COLO829 (cell line): ENCODE data around the gene HOXC5.

Experiments used
- DNase-seq: peaks from one replicate; pipeline ENCODE4 v3.0.0; 2012; ENCODE audit warnings: low spot score

Gene HOXC5

DNA sequence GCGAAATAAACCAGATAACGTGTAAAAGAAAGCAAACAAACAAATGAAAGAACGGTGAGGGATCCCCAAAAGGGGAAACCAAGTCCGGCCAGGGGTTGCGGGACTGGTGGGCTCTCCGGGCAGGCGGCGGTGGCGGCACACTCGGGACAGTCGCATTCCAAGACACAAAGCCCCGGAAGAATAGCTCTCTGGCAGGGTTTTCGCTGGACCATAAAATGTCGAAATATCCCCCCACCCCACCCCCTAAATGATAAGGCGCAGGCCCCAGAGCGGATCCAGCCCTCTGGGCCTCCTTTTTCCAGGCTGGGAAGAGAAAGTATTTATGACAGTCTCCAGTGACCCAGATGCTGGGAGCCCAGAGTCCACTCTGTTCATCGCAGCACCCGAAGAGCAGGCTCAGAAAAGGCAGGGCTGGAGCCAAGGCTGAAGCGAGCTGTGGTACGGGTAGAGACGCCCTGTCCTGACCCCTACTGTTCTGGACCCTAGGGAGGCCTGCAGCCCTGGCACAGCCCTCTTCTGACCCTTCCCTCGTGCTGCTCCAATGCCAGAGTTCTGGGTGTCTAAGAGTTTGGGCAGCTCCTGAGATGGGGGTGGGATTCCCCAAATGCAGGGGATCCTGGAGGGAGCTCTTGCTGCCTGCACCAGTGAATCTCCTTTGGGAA lies 26.2 kb upstream of the HOXC5 start:
- no peak for DNase-seq

DNA sequence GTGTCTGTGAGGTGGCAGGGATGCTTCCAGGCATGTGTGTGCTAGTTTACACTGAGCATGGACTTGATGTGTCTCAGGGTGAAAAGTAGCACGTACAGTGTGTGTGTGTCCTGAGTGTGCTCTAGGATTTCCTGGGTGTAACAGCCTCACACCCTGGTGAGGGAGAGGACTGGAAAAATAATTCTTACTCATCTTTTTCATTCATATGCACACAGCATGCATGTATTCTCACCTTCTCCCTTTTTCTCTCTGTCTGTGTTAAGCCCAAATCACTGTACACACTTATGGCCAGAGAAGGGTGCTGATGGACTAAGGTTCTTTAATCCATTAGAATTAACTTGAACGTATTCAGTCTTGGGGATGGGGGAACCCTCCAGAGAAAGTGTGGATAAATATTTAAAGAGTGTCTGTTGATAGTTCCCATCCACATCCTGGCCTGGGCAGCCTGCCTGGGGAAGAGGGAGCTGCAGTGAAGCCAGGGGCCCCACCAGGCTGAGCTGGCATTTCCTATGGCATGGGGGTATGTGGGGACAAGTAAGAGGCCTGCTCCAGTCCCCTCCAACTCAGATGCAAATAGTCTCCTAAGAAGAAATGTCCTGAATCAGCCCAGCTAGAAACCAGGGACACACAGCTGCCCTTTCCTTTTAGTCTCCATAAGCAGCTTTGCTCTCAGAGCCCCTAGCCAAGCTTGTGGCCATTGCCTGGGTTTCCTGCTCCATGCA lies 25.2 kb upstream of the HOXC5 start:
- no peak for DNase-seq

DNA sequence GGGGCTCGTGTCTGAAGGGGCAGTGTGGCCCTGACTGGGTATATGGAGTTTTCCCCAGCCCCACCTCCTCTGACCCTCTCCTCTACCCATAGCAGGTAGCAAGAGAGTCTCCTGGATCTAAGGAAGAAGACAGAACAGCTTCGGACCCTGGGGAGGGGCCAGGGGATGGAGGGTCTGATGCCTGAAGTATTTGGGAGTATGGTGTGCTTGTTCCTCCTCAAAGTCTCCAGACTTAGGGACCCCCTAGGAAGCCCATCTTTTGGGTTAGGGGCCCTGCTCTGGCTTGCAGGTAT lies 24.6 kb upstream of the HOXC5 start:
- no peak for DNase-seq

DNA sequence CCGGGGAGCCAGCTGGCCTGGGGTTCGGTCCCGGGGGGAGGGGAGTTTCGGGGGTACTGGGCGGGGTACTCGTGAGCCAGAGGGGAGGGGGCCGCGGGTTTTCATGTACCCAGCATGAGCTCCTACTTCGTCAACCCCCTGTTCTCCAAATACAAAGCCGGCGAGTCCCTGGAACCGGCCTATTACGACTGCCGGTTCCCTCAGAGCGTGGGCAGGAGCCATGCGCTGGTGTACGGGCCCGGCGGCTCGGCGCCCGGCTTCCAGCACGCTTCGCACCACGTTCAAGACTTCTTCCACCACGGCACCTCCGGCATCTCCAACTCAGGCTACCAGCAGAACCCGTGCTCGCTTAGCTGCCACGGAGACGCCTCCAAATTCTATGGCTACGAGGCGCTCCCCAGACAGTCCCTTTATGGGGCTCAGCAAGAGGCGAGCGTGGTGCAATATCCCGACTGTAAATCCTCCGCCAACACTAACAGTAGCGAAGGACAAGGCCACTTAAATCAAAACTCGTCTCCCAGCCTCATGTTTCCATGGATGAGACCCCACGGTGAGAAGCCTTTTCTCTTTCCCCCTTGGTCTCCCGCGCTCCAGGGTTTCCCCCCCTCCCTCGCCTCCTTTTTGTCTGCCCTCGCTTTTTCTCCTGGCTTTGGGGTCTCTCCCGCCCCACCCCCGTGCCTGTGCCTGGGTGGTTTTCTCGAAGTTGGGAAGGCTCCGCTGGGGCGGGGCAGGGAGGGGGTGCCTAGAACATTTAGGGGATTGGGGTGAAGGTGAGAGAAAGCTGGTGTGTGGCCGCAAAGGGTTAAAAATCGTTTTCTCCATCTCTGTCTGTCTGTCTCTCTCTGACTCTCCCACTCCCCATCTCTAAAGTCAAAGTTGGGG lies 23.4 kb upstream of the HOXC5 start:
- DNase-seq: no peak

DNA sequence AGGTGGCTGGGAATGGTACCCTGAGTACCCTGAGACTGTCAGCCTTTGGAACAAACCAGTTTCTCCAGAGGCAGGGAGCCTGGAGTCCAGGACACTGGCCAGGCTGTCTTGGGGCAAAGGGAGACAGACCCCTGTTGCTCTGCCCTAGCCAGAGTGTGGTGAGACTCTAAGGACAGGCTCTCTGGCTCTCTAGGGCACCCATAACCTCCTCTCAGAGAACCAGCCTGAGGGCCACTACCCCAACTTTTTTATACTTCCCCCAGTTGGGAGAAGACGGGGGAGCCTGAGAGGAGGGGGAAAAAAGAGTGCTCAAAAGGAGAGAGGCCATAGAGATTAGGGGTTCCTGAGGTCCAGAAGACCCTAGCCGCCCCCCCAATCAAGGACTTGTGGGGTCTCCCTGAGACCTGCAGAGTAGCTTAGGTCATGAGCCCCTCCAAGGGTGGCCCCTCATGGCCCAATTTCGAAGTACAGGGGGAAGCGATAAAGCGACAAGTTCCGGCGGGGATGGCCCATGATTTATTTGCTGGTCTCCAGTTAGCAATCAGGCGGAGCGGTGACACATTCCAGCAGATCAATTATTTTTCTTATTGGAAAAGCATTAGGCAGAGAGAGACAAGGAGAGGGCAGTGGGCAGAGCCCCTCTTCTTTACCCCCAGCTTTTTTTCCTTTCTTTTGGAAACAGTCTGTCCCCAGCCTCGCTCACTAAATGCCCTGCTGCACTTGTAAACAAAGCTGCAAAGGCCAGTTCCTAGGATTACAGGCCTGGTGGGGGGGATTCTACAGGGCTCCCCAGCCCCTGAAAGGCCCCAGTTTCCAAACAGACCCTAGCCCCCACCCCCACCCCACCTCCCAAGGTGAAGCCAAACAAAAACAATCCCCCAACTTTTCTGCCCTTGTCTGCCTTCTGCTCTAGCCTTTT lies 22.5 kb upstream of the HOXC5 start:
- no peak for DNase-seq

DNA sequence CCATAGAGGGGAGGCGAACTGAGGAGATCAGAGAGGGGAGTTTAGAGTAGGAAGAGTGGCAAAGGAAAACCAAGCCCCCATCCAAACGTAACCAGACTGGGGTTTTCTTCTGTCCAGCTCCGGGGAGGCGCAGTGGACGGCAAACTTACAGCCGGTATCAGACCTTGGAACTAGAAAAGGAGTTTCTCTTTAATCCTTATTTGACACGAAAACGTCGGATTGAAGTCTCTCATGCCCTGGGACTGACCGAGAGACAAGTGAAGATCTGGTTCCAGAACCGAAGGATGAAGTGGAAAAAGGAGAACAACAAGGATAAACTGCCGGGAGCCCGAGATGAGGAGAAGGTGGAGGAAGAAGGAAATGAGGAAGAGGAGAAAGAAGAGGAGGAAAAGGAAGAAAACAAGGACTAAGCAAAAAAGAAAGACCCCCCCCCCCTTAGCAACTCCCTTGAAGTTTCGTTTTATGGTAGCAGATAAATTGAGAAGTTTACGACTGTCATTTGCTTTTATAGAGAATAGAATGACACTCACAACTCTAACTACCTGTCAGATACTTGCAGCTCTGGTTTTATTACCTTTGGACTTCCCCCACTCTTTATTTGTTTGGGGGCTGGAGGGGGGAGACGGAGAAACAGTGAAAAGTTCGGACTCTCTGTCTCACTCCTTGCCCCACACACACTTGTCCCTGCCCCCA lies 21.7 kb upstream of the HOXC5 start:
- DNase-seq: no peak

DNA sequence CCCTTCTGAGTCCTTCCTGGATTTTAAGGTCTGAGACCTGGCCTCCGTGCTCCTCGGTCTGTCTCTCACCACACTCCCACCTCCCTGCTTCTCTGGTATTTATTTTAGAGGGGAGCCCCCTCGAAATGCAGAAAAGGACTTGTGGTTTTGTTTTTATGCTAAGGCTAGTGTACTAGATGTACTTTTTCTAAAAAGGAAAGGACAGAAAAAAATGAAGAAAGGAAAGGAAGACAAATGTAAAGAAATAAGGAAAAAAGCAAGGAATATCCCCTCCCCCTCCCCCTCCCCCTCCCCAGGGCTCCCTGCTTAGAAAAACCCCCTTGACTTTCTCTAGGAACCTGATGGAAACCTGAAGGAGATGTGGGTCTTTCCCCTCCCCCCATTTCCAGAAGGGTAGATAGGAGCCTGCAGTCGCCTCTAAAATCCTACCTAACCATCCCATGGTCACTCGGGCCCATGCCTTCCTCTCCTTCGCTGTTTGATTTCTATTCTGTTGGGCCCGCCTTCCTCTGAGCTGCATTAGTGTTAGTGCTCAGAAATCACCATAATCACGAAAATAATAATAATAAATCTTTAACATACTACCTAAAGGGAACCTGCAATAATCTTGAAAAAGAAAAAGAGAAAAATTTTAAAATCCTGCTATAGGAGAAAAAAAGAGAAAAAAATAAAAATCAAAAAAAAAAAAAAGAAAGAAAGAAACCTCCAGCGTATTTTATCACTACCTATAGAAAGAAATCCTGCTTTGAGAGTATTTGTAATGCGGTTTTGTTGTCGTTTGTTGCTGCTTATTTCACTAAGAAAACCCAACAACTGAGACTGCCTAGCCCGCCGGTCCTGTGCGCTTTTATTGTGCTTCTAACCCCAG lies 21.0 kb upstream of the HOXC5 start:
- DNase-seq: no peak

DNA sequence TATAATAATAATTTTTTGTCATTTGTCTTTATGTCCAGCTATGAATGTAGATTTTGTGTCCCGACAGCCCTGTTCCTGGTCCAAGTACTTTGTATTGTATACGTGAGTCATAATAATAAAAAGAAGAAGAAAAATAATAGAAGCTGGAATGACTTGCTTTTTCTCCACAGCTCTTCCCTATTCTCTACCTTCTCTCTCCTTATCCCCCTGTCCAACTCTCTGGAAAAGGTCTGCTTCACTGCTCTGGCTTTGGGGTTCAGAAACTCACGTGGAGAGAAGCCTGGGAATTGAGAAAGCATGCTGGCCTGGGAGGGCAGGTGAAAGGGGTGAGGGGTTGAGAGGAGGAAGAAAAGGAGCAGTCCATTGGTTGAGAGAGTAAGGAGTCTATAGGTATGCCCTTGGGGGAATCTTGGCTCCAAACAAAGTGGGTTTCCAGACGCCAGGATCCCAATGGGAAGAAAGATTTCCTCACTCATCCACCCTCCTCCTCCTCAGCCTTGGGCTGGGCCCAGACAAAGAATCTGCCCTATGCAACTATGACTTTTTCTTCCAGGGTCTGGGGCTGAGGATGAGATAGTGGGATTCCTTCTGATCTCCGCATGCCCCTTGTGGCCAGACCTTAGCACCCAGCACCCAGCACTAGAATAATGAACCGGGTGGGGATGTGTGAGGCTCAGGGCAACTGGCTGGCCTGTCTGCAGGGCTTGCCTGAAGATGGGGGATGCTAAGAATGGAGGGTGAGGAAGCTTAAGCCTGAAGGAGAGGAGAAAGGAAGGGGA lies 20.0 kb upstream of the HOXC5 start:
- DNase-seq: no peak

DNA sequence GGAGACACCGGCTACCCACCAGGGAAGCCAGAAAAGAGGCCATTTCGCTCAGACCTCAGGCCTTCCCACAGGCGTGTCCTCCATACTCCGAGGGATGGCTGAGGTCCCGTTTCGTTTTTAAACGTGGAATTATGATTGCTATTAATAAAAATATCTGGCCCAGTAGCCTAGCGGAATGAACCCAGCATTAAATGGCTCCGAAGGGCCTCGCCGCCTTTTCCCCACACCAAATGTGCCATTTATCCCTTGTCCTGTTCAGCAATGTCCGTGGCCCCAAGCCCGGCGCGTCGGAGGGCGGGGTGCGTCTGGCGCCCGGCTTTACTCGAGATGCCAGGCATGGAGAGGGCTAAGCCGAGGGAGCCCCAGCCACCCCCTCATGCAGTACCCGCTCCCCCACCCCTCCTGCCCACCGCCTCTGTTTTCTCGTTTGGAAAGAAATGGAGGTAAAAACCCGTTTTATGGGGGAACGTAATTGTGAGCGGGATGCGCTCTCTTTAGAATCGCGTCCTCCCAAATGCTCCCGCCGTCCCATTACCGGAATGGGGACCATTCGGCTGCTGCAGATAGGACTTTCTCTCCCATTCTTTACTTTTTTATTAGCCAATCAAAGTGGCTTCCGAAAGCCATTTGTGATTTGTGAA lies 18.4 kb upstream of the HOXC5 start:
- no peak for DNase-seq

DNA sequence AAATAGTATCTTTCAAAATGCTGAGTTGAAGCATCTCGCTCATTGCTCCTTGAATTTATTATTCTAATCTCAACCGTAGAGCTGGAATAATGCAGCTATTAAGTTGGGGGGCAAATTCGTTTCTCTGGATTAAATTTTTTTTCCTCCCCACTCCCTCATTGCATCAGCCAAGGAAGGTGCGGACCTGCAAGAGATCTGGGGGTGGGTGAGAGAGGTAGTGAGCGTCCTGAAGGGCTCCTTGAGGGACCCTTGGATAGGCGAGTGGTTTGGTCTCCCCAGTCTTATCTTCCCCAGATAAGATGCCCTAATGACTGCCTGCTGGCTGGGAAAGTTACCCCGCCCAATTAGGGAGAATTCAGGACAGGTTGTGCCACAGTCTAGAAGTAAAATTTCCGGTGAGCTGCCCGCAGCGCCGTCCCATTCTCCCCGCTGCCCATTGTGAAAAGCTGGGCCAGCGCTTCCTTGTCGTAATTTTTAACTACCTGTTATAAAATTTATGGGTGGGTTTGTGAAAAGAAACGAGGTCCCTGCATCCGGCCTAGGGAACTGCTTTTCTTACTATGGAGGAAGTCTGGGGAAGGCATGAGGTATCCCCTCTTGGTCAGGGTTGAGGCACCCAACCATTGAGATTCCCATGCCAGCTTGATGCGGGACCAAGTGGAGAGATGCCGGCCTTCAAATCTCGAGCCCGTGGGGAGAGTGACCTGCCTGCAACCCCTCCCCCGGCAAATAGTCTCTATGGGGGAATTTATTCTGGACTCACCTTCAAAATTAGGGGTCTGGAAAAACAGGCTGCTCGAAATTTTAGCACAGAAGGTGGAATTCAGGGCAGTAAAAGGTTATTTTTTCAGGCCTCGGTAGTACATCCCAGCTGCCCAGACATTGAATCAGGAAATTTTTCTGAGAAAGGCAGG lies 17.6 kb upstream of the HOXC5 start:
- DNase-seq: no peak

DNA sequence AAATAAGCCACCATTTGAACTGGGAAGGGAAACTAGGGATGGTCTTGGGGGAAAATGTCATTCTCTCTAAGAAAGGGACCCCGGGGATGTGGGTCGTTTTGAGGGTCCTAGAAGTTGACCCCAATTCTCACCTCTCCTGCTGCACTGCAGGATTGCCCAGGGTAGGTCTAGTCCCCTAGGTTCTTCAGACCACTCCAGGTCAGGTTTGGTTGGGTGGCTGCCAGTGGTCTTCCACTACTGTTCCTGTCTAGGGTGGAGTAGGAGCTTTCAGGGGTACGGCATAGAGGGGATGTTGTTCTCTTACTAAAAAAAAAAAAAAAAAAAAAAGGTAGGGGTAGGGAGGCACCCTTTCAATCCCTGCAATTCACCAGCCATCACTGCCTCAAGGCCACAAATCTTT lies 16.8 kb upstream of the HOXC5 start:
- no peak for DNase-seq

DNA sequence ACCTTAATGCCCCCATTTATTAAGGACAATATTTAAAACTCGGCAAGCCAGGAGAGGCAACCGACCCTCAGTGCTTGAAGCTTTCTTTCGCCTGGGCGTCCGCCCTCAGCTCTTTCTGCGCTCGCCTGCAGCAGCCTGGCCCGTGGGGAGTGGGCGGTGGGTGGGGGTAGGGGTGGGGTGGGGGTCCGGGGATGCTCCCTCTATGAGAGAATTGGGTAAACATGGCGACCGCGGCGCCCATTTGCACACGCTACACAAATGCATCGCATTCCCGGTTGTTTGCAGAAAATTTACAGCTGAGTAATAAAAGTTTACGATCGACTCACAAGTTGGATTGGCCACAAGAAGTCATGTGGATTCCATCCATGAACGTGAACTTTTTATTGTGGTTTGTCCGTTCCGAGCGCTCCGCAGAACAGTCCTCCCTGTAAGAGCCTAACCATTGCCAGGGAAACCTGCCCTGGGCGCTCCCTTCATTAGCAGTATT lies 16.3 kb upstream of the HOXC5 start:
- peak; percentile 88 for DNase-seq

DNA sequence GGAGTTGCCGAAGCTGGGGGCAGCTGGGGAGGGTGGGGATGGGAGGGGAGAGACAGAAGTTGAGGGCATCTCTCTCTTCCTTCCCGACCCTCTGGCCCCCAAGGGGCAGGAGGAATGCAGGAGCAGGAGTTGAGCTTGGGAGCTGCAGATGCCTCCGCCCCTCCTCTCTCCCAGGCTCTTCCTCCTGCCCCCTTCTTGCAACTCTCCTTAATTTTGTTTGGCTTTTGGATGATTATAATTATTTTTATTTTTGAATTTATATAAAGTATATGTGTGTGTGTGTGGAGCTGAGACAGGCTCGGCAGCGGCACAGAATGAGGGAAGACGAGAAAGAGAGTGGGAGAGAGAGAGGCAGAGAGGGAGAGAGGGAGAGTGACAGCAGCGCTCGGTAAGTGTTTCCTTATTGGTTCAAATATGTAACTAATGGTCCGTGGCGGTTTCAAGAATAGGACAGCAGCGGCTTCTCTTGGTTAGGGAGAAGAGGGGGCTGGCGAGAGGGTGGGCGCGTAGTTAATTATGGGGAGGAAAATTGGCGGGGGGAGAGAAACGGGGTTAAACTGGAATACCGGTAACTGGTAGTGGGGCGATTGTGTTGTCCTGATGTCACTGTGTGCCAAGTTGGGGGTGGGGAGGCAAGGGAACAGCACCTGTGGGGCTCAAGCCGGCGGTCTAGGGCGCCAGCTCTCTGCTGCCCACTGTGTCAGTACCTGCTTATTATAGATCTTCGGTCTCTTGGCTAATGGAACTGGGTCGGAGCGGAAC lies 15.6 kb upstream of the HOXC5 start:
- no peak for DNase-seq

DNA sequence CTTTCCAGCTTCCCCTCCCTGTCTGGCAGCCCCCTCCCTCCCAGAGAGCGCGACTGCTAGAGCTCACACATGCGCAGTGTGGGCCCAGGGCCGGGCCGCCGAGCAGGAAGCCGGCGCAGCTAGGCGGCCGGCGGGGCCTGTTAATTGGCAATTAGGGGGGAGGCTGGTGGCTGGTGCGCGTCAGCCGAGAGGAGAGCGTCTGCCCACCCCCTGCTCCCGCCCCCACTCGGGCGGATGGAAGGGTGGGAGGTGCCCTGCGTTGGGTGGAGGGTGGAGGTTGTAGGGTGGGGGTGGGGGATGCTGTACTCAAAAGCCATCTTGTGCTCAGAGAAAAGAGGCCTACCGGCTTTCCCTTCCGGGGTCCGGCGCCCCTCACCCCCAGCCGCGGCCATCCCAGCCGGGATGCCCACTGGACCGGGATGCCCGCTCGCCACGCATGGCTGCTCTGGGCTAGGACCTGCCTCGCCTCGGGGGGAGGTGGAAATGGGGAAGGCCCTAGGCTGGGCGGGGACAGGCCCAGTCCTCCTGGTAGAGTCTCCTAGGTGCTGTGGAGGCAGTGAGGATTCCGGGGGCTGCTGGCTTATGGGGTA lies 14.9 kb upstream of the HOXC5 start:
- peak; percentile 97 for DNase-seq

DNA sequence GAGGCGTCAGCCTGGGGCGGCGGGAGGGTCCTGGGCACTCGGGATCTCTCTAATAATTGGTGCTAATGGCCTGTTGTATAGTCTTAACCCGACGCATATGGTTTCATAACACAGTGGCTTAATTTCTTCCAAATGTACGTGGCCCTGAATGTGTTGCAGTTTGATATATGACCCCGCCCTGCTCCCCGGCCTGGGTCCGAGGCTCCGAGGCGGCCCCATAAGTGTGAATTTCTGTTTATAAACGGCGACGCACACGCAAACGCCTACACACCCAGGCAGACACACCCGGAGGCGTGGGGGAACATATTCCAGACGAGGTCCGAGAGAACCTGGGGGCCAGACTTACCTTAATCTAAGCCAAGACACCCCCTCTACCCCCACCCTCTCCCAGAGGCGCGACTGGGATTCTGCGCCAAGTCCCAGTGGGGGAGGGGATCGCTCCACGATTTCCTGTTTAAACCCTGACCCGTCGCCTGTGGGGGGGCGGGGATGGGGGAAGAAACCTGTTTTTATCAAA lies 14.3 kb upstream of the HOXC5 start:
- peak; percentile 60 for DNase-seq

DNA sequence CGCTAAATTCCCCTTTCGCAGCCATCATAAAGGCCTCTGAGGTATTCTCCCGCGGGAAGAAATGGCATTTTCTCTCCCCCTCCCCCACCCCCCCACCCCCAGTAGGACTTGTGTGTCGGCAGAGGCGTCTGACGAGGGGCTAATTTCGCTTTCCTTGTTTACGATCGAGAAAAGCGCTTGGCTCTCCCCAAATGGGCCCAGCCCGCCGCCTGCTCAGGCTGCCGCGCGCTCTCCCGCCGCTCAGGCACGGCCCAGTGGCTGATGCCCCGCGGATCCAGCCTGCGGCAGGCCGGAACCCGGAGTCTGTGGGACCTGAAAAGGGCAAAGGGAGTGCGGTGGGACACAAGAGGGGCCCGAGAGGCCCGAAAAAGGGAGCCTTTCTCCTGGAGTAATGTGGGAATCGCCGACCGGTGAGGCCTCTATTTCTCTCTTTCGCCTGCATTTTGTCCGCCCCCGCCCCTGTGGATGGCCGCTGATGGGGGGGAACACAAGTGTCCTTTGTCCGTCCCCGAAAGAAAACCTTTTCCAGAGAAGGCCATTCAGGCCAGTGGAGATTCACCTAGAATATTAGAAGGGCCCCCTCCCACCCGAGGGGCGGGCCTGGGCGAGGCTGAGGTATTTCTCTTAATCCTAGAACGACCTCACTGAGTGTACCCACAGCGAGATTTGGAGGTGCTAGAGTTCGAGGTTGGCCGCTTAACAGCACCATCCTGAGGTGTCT lies 13.6 kb upstream of the HOXC5 start:
- no peak for DNase-seq
